Right renal pelvis (tissue), 4 donors: ENCODE measurements around the gene MMP28. TPM values are rescaled to one million over a fixed set of nuclear protein-coding genes. Genes with fewer than 3 reads are reported as not detected.

Experiments used
- DNase-seq, 4 donors: peaks; one replicate each; pipeline ENCODE4 v3.0.0-alpha.2; 2013; ENCODE audit warnings: low read depth in 4 of 4, low spot score in 3 of 4, missing footprints in 1 of 4
- polyA plus RNA-seq, 4 donors: library from polyadenylated mRNA; unstranded; fragments of 120-200 nt; gene quantifications; one replicate each; pipeline ENCODE4 v1.2.1, GENCODE V29; 2013; ENCODE audit not compliant: insufficient read length in 4 of 4

MMP28 gene
- polyA plus RNA-seq, 4 donors: 1.3 to 2.2 (median 1.5) TPM

GRCh38 chr17:35745749-35746320, 49.6 kb downstream of the MMP28 start:
- DNase-seq: no peak

DNA sequence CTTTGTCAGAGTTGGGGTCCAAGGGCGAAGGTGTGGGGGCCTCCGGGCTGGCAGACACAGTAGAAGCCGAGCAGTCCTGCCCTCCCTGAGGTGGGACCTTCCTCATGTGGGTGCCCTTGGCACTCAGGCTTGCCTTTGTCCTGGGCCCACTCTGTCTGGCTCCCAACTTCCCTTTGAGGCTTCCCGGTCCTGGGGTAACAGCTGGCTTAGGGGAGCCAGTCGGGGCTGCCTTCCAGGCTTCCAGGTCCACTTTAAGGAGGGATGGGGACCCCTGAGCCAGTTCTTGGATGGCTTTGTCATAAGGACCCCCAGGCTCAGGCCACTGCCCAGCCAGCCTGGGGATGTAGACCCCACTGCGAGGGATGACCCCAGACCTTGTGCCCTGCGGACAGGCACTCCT, 50.2 kb downstream of the MMP28 start:
- DNase-seq: no peak

DNA sequence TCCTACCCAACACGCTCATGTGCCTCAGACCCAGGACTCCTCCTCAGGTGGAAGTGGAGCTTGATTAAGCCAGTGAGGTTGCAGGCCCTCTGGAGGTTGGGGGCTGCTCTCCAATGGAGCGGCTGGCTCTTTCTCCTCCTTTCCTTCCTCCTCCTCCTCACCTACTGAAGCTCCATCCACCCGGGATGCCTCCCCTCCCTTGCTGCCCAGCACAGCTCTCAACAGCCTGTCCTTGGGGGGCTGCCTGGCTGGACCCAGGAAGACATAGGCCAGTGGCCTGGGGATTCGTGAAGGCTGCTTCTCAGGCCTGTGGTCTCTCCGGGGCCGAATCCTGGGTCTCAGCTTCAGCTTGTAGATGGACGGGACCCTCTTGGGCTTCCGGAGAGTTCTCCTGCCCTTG, 50.6 kb downstream of the MMP28 start:
- DNase-seq: no peak

DNA sequence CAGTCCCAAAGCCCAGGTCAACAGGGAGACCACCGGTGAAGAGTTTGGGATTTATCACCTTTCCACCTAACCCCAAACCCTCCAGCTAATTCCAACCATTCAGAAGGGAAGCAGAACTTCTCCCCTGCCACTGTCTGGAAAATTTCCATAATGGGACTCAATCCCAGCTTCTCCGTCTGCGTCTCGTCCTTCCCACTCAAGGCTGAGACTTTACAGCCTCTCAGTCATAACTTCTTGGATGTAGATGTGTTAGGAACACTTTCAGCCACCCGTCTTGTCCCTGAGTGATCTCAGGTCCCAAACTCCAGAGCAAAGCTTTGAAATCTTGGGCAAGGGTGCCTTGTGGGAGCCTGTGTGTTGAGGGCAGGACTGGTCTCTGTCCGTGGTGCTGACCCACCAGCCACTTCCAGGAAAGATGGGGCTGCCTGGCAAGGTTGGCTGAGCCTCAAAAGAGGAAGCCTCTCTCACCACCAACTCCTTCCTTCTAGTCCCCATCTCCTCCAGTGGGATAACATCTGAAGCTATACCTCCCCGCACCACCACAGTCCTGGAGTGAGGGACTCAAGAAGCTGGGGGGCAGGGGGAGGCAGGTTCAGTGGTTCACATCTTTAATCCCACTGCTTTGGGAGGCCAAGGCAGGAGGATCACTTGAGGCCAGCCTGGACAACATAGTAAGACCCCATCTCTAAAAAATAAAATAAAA, 51.7 kb downstream of the MMP28 start:
- DNase-seq: no peak

DNA sequence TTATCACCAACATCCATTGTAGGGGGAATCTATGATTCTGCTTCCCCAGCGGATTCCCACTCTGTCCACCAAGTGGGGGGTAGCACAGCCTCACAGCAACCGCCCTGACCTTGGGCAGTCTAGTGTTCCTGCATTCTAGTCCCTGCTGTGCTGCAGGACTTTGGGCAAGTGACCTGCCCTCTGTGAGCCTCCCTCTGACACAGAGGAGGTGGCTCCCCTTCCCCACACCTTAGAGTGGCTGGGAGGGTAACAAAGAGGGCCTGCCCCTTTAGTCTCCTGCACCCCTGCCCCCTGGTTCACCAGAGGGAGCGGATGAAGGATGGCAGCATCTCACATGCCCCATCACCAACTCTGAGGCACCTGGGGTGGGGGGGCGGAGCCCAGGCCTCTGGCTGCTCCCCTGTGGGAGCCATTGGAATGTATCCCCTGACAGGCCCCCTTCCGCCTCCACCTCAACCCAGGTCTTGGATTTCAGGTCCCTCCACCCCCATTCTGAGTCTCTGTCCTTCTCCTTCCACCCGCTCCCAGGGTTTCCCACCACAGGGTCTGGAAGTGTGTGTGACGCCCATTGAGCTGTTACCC, 52.5 kb downstream of the MMP28 start:
- DNase-seq: no peak

GRCh38 chr17:35742496-35742895, 52.9 kb downstream of the MMP28 start:
- no peak for DNase-seq

GRCh38 chr17:35740997-35741931, 54.2 kb downstream of the MMP28 start:
- DNase-seq: no peak

GRCh38 chr17:35740216-35740615, 55.2 kb downstream of the MMP28 start:
- DNase-seq: no peak

DNA sequence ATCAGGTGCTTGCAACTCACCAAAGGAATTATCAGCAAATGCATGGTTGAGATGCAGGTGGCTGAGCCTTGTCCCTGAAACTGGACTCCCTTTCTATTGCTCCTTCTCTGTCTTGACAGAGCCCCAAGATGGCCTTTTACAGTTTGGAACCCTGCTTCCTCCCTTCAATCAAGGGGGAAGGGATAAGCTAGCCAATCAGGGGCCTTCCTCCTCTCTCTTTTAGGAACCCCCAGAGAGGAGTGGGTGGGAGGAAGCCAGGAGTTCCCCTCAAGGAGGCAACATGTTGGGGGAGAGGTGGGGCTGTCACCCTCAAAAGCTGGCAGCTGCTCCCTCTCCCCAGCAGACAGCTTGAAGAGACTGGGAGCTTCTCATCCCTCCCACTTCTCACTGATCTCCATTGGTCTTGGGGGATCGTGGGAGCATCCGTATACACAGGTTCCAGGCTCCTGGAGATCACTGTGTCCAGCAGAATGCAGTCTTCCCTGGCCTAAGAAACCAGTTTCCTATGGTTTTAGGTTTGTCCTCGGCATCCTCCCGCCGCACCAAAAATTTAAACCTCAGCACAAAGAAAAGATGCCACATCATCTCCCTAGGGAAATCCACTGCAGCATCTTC, 56.8 kb downstream of the MMP28 start:
- no peak for DNase-seq

- DNase-seq: no peak
Measured at GRCh38 chr17:35736236-35736635, 59.2 kb downstream of the MMP28 start.

GRCh38 chr17:35735036-35735805, 60.2 kb downstream of the MMP28 start:
- DNase-seq: no peak

- no peak for DNase-seq
Measured at GRCh38 chr17:35734396-35734795, 61.0 kb downstream of the MMP28 start.

DNA sequence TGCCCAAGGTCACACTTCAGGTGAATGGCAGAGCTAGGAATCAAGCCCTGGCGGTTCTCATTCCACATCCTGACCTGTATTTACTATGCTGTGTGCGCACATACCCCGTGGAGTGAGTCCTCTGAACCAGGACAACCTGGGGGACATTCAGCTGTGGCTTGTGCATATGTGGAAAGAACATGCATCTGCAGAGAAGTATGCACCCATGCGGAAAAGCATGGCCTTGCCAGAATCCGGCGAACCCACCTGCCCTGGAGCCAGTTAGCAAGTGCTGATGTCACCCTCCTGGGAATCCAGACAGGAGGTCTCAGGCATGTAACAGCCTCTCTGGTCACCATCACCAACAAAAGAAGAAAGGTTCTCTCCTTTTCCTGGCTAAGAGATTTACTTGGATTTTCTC, 62.1 kb downstream of the MMP28 start:
- DNase-seq: no peak

- DNase-seq: no peak
Measured at GRCh38 chr17:35732806-35733136, 62.7 kb downstream of the MMP28 start.

GRCh38 chr17:35731917-35732805, 63.3 kb downstream of the MMP28 start:
- no peak for DNase-seq

DNA sequence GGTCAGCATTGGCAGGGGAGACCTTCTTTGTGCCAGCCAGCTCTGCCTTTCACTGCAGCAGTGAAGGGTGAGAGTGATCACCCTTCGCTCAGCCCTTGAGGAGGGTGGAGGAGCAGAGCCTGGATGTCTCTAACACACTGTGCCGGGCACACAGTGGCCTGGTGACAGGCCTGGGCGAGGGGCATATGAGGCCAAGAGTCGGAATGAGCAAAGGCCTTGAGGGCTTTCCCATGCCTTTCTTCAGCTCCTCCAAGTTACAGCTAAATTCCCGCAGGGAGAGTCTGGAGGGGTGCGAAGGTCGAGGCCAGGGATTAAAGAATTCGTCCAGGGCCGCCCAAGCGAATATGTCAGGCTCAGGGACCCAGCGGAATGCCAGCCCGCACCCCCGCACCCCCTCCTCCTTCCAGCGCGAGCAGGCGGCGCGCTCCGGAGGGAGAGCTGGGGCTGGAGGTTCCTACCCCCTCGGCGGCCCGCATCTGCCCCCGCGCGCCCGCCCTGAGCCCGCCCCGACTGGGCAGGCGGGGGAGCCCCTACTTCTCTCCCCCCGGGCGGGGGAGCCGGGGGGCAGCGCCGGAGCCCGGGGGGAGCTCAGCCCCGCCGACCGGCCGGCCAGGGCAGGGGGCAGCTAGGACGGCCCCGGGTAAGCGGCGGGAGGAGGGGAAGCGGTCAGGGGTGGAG, 64.1 kb downstream of the MMP28 start, which contains the start of gene RASL10B:
Gene RASL10B (plus strand): TSS at position 401 of the 678 bp plus-strand sequence. CDS start 3,546 bp downstream, outside the sequence.
- DNase-seq: peak in 1 of 4 donors; percentile 47

GRCh38 chr17:35730400-35731005, 64.9 kb downstream of the MMP28 start:
- no peak for DNase-seq

DNA sequence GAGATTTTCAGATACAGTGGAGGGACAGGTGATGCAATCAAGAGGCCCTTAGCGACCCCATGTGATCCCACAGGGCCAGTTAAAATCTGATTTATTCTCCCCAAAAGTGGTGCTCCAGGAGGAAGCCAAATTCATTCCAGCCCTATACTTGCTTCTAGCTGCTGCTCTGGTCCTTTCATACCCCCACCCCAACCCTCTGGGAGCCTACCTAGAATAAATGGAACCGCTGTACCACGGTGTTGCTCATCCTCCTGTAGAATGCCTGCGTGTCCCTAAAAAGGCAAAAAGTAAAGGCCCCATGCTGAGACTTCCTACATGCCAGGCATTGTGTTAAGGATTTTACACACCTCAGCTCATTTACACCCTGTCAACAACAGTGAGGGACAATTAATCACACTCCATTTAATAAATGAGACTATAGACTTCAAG, 66.0 kb downstream of the MMP28 start:
- DNase-seq: no peak
